Sigmoid colon (tissue), 7 donors: ENCODE results near the gene OSCP1. TPM values are rescaled to one million over a fixed set of nuclear protein-coding genes. Genes with fewer than 3 reads are reported as not detected.

Experiments used
- DNase-seq: peaks from one replicate; pipeline ENCODE4 v3.0.0-alpha.2; 2019
- H3K27ac ChIP-seq, 4 donors: fragments of 200-600 bp; sonication (generic); one replicate each; pipeline ENCODE4 v1.5.1; 2016 to 2019; ENCODE audit warnings: mild to moderate bottlenecking in 1 of 4
- H3K27me3 ChIP-seq, 3 donors: fragments of 200-600 bp; sonication (generic); one replicate each; pipeline ENCODE4 v1.5.1; 2019; ENCODE audit warnings: mild to moderate bottlenecking in 1 of 3
- H3K36me3 ChIP-seq, 4 donors: fragments of 200-600 bp; sonication (generic); one replicate each; pipeline ENCODE4 v1.5.1; 2016 to 2019
- H3K4me1 ChIP-seq, 4 donors: fragments of 200-600 bp; sonication (generic); one replicate each; pipeline ENCODE4 v1.5.1; 2017 to 2019
- H3K4me3 ChIP-seq, 4 donors: fragments of 200-600 bp; sonication (generic); one replicate each; pipeline ENCODE4 v1.5.1; 2017 to 2019; ENCODE audit warnings: mild to moderate bottlenecking in 2 of 4, moderate library complexity in 1 of 4
- H3K9me3 ChIP-seq, 4 donors: fragments of 200-600 bp in 3 of 4; sonication (generic) in 3 of 4; one replicate each; pipeline versions ENCODE4 v1.5.1 to v1.6.1; 2013 to 2019
- EP300 ChIP-seq, 4 donors: sonication (generic); formaldehyde crosslinking; IDR thresholded peaks; one replicate each; pipeline ENCODE4 v1.6.1; 2017; ENCODE audit warnings: antibody characterized with exemption in 4 of 4
- POLR2A ChIP-seq, 2 donors: fragments of 450-650 bp; IDR thresholded peaks; one replicate each; pipeline ENCODE4 v1.6.1; 2016; ENCODE audit warnings: antibody characterized with exemption in 2 of 2, mild to moderate bottlenecking in 2 of 2, moderate library complexity in 2 of 2
- POLR2AphosphoS5 ChIP-seq, 4 donors: sonication (generic); formaldehyde crosslinking; IDR thresholded peaks; one replicate each; pipeline ENCODE4 v1.6.1; 2017; ENCODE audit warnings: antibody characterized with exemption in 4 of 4
- WGBS, 2 donors: extraction: QIAGEN DNeasy Blood & Tissue Kit; methylation state at CpG; one replicate each; pipeline ENCODE4 v1.1.7; 2013; 5-methylcytosine and 5-hydroxymethylcytosine counted together
- intact Hi-C: fragments of 100-400 bp; cut with DNase I; formaldehyde crosslinking; loops from one replicate; pipeline ENCODE4 v1.15.1; 2023
- polyA plus RNA-seq, 3 donors: library from polyadenylated mRNA; stranded (reverse); fragments of 200-250 nt; gene quantifications; one replicate each; pipeline ENCODE4 v1.2.3, GENCODE V29; 2013
- total RNA-seq, 4 donors: library from RNA; depleted of rRNA; stranded (reverse); fragments of >200 nt; gene quantifications; one replicate each; pipeline ENCODE4 v1.1.0, GENCODE V29; 2016
- TF ChIP-seq, protein P1 (sequence below), 4 experiments: fragments of 450-650 bp in 3 of 4; fragments of 200-600 bp in 1 of 4; IDR thresholded peaks; one replicate each; pipeline ENCODE4 v1.5.1; 2016 to 2019; ENCODE audit warnings: antibody characterized with exemption in 4 of 4, mild to moderate bottlenecking in 3 of 4, moderate library complexity in 2 of 4
- donor health status: healthy with polysubstance abuse.
- donor health status: Bipolar disorder and iron deficiency.
- donor health status: healthy.

The OSCP1 gene
- total and polyA plus RNA-seq, 7 donors, result 1.8 to 15.3 (median 10.3) TPM; not detected in 1

DNA sequence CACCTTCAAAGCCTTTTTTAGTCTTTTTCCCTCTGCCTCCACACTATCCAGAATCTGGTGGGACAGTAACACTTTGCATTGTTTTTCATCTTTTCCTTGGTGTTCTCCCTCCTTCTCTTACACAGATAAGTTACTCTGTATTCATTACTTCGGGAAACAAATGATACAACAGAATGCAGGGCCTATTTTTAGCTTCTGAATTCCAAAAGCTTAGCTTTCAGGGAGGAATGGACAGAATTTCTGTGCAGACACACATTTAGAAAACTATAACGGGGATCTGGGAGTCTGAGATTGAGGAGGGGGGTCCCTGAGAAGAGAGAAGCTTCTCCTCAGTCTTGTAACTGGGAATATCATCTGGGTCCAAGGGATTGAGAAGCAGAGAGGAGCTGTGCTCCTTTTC lies 61.0 kb downstream of the OSCP1 start:
- no peaks in the 10 kb centered on the region for H3K9me3 ChIP-seq
- TF ChIP-seq, protein P1, sequence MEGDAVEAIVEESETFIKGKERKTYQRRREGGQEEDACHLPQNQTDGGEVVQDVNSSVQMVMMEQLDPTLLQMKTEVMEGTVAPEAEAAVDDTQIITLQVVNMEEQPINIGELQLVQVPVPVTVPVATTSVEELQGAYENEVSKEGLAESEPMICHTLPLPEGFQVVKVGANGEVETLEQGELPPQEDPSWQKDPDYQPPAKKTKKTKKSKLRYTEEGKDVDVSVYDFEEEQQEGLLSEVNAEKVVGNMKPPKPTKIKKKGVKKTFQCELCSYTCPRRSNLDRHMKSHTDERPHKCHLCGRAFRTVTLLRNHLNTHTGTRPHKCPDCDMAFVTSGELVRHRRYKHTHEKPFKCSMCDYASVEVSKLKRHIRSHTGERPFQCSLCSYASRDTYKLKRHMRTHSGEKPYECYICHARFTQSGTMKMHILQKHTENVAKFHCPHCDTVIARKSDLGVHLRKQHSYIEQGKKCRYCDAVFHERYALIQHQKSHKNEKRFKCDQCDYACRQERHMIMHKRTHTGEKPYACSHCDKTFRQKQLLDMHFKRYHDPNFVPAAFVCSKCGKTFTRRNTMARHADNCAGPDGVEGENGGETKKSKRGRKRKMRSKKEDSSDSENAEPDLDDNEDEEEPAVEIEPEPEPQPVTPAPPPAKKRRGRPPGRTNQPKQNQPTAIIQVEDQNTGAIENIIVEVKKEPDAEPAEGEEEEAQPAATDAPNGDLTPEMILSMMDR (IDR thresholded peaks at IDR 0.05), result no peak
- no peak for TF ChIP-seq POLR2AphosphoS5 (IDR thresholded peaks at IDR 0.05)
- TF ChIP-seq POLR2A (IDR thresholded peaks at IDR 0.05), result no peak
- no peak for TF ChIP-seq EP300 (IDR thresholded peaks at IDR 0.05)
- 84 to 89% methylated on average over 2 of the region's 2 CpGs for WGBS, 2 donors
- intact Hi-C loops, result loop anchor here (5.0 kb wide), 1 partner anchor 242 kb away; the partner anchor contains the start of gene TRAPPC3
- no peak for DNase-seq
- H3K4me1 ChIP-seq, result peaks cover 0 to 47% (median 35%) of the 10 kb centered on the region in 4 donors
- H3K27ac ChIP-seq, result peak overlapping the region; percentile 95 to 98 (median 97)
- H3K36me3 ChIP-seq, result peaks cover 5 to 40% (median 30%) of the 10 kb centered on the region in 4 donors
- no peaks in the 10 kb centered on the region for H3K27me3 ChIP-seq
- H3K4me3 ChIP-seq, result no peak overlapping the region

DNA sequence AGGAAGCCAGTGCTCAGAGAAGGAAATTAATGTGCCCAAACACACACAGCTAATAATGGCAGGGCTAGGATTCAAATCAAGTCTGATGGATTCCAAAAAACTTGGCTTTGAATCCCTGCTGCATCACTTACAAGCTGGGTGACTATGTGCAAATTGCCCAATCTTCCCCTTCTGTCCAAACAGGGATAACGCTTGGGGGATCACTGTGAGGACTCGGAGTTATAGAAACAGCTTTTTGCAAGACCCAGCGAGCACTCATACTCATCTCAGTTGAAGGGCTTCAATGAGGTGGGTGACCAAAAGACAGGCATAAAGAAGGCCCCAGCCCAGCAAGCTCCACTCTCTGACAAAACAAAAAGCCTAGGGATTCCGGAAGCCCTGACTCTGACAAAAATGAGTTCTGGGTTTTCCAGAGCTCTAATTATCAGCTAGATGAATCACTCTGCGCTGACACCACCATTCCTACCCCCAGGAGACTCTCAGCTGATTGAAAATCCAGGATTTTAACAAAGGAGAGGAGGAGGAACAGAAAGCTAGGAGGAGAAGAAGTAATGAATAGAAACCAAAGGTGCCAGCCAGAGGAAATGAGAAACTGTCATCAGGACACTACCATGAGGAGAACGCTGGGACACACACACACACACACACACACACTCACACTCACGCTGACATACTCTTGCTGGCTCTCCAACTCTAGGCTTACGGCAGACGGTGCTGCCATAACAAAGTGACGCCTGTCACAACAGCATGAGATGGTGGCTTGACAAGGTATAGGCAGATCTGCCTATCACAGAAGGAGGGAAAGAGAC lies 62.9 kb downstream of the OSCP1 start:
- H3K4me3 ChIP-seq, result peak overlapping the region; percentile 48 to 97 (median 87)
- WGBS, 2 donors, result 67 to 77% methylated on average over 10 of the region's 10 CpGs
- peak overlapping the region; percentile 95 to 98 (median 97) for H3K27ac ChIP-seq
- intact Hi-C loops, result loop anchor here (5.0 kb wide), 1 partner anchor 240 kb away; the partner anchor contains the start of gene TRAPPC3
- peak in 2 of 4 donors; percentile 4 to 38 for TF ChIP-seq POLR2AphosphoS5 (IDR thresholded peaks at IDR 0.05)
- no peak for TF ChIP-seq EP300 (IDR thresholded peaks at IDR 0.05)
- H3K36me3 ChIP-seq, result peaks cover 0 to 23% (median 15%) of the 10 kb centered on the region in 4 donors
- DNase-seq, result peak; percentile 83
- peaks cover 0 to 66% (median 54%) of the 10 kb centered on the region in 4 donors for H3K4me1 ChIP-seq
- H3K27me3 ChIP-seq, result no peaks in the 10 kb centered on the region
- H3K9me3 ChIP-seq, result no peaks in the 10 kb centered on the region

DNA sequence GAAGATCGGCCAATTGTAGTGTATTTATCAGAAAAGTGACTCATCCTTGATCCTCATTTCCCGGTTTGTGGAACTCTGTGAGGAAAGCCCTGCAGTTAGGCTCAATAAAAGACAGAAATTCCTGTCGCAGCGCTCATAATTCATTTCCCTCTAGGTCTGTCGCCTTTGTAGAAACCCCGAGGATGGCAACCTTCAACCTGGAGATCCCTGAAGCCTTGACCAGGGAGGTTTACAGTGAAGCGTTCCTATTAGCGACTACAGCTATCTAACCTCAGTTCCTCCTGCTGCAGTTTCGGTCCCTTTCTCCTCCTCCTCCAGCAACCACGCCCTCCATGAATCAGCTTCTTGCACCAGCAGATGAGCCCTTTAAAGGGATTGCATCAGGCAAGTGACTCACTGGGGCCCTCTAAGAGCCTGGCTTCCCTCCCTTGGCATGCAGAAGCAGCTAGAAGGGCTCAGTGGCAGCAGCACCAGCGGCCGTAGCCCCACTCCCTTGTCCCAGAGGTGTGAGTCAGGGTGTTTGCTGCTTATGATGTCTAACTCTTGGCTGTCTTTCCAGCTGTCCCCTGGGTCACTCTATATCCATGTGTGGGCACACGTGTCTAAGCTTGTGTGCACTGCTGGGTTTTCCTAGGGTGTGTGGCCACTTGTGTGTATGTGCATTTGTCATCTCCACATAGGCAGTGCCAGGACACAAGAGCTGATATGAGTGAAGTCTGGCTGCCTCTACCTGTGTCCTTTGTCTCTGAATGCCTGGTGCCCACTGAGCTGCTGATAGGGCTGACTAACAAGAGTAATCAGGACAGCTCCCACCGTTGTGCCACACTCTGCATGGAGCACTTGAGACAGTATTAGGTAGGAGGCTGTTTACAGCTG lies 63.7 kb downstream of the OSCP1 start:
- Histone ChIP-seq H3K9me3 (no peaks in the 10 kb centered on the region), H3K27ac (peak overlapping the region; percentile 95 to 98 (median 97)), H3K36me3 (peaks cover 0 to 14% (median 10%) of the 10 kb centered on the region in 4 donors), H3K4me1 (peaks cover 0 to 74% (median 60%) of the 10 kb centered on the region in 4 donors), H3K4me3 (peak overlapping the region; percentile 48 to 97 (median 87)), H3K27me3 (no peaks in the 10 kb centered on the region)
- peak; percentile 99 for DNase-seq
- WGBS, 2 donors, result 1 to 4% methylated on average over 14 of the region's 14 CpGs
- TF ChIP-seq, protein P1 (IDR thresholded peaks at IDR 0.05), result no peak
- TF ChIP-seq EP300 (IDR thresholded peaks at IDR 0.05) (peak in 3 of 4 donors; percentile 7 to 71 (median 59)), POLR2A (IDR thresholded peaks at IDR 0.05) (peak; percentile 86 to 93), POLR2AphosphoS5 (IDR thresholded peaks at IDR 0.05) (peak; percentile 94 to 99 (median 98))
- intact Hi-C loops, result loop anchor here (1.0 to 5.0 kb wide), 3 partner anchors 11 to 239 kb away; partner anchors contain the start of genes LSM10, THRAP3 and TRAPPC3

DNA sequence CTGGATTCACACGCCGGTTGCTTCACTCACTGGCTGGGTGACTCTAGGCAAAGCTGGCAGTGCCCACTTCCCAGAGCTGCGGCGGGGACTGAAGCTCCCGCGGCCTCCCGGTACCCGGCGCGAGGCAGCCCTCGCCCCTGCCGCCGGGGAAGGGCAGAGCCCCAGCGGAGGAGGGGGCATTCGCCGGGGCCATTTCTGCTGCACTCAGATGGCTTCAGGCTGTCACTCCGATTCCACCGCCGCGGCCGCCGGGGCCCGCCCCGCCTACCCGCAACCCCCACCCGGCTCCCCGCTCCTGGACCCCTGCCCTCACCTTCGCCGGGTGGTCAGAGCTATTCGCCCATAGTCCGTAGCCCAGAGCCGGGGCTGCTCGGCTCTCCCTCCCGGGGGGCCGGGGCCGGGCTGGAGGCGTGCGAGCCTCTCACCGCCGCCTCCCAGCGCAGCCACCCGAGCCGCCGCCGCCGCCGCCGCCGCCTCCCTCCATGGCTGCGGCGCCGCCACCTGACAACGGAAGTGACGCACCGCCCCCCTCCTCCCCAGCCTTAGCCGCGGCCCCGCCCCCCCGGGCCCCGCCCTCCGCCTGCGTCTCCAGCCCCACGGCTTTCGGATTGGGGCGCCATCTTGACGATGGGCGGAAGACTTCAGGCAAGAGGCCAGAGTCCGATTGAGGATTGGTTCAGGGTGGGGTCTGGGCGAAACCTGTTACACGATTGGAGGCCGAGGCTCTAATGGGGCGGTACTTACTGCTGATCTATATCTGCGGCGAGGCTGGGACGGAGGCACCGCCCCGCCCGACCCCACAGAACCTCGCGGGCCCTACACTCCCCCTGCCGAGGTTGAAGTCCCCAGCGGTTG lies 64.6 kb downstream of the OSCP1 start, which contains the start of gene STK40:
STK40 (minus strand) TSS at position 515 of the 855 bp plus-strand sequence. CDS start 24,592 bp downstream, outside the sequence.
- intact Hi-C loops, result loop anchor here (1.0 to 5.0 kb wide), 3 partner anchors 12 to 238 kb away; partner anchors contain the start of genes LSM10, THRAP3 and TRAPPC3
- H3K4me1 ChIP-seq, result peaks cover 0 to 77% (median 66%) of the 10 kb centered on the region in 4 donors

More for the DNA sequence above, 64.6 kb downstream of the OSCP1 start, which contains the start of gene STK40:
- no peaks in the 10 kb centered on the region for H3K9me3 ChIP-seq
- no peaks in the 10 kb centered on the region for H3K27me3 ChIP-seq
- peak within 1 kb of the TSS; percentile 95 to 98 (median 97) for H3K27ac ChIP-seq
- TF ChIP-seq, protein P1 (IDR thresholded peaks at IDR 0.05), result no peak
- TF ChIP-seq POLR2AphosphoS5 (IDR thresholded peaks at IDR 0.05), result peak; percentile 86 to 94 (median 91)
- TF ChIP-seq POLR2A (IDR thresholded peaks at IDR 0.05), result peak in 1 of 2 donors; percentile 7
- TF ChIP-seq EP300 (IDR thresholded peaks at IDR 0.05), result peak in 1 of 4 donors; percentile 28
- peak; percentile 99 for DNase-seq
- peaks cover 0 to 6% (median 3%) of the 10 kb centered on the region in 4 donors for H3K36me3 ChIP-seq
- 0% methylated on average over 82 of the region's 82 CpGs for WGBS, 2 donors
- H3K4me3 ChIP-seq, result peak within 1 kb of the TSS; percentile 78 to 97 (median 90)
